VCaP (cell line): Measurements from ENCODE around the gene ATP5F1A.
"Not testable (repeated sequence)": the region's sequence is repeated elsewhere in the genome, so short reads cannot be mapped to it uniquely, and the experiment has no call there.

Experiments
- H3K27ac ChIP-seq: fragments of 450-650 bp; 2 replicates; pipeline ENCODE4 v1.5.1; 2017
- TF ChIP-seq, protein P1 (sequence below): fragments of 450-650 bp; conservative IDR thresholded peaks from 2 replicates; pipeline ENCODE4 v1.5.1; 2017; ENCODE audit warnings: mild to moderate bottlenecking, moderate library complexity

ATP5F1A gene

DNA sequence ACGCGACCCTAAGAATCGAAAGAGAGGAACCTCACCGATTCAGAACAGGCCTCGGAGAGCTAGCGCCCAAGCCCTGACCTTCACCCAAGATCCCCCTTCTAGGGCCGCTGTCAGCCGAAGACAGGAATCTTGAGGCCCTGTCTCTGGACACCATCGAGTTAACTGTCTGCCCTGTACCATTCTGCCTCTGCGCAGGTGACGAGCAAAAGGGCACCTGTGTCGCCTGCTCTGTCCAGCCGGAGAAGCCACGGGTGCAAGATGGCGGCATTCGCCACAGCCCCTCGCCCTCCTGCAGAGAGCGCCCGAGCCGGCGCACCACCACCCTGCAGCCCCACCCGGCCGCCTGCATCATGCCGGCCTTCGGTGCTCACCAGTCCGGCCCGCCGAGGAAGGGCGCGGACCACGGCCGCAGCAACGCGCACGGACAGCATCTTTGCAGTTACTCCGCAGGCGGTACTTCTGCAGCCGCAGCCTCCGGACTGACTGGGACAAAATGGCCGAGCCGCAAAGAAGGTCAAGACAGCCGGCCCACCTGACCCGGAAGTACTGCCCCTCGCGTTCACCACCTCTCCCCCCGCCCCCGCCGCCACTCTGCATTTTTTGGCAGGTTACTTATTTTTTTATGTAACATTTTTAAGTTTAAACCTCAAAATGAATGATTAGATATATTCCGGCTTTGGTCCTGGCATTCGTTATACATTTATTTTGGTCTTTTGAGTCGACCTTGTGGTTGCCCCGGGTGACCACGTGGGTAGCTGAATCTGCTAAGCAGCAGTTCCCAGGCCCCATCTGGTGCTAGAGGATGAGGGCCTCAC, at the start of gene ATP5F1A:
ATP5F1A (minus strand) TSS at position 496 of the 815 bp plus-strand sequence; CDS start at position 431, 65 bp downstream.
- peak within 1 kb of the TSS; percentile 96 for H3K27ac ChIP-seq
- TF ChIP-seq, protein P1, sequence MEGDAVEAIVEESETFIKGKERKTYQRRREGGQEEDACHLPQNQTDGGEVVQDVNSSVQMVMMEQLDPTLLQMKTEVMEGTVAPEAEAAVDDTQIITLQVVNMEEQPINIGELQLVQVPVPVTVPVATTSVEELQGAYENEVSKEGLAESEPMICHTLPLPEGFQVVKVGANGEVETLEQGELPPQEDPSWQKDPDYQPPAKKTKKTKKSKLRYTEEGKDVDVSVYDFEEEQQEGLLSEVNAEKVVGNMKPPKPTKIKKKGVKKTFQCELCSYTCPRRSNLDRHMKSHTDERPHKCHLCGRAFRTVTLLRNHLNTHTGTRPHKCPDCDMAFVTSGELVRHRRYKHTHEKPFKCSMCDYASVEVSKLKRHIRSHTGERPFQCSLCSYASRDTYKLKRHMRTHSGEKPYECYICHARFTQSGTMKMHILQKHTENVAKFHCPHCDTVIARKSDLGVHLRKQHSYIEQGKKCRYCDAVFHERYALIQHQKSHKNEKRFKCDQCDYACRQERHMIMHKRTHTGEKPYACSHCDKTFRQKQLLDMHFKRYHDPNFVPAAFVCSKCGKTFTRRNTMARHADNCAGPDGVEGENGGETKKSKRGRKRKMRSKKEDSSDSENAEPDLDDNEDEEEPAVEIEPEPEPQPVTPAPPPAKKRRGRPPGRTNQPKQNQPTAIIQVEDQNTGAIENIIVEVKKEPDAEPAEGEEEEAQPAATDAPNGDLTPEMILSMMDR: no peak

DNA sequence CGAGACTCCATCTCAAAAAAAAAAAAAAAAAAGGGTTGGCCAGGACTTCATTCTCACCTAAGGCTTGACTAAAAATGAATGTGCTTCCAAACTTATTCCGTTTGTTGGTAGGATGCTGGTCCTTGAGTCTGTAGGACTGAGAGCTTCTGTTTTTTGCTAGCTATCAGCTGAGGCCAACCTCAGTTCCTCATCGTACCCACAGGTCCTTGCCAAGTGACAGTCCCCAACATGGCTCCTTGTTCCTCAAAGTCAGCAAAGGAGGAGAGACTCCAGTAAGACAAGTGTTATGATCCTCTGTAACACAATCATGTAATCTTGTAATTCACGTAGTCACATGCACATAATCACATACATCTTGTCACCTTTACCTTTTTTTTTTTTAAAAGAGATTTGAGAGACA, 43.1 kb upstream of the ATP5F1A start:
- no peak overlapping the region for H3K27ac ChIP-seq
- TF ChIP-seq, protein P1: no peak

DNA sequence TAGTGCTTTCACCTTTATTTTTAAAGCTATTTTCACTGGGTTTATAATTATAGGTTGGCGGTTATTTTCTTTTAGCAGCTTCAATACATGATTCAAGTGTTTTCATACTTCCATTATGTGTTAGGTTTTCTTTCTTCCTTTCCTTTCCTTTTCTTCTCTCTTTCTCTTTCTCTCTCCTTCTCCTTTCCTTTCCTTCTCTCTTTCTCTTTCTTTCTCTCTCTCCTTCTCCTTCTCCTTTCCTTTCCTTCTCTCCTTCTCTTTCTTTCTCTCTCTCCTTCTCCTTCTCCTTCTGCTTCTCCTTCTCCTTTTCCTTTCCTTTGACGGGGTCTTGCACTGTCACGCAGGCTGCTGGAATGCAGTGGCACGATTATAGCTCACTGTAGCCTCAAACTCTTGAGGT, 42.1 kb upstream of the ATP5F1A start:
- TF ChIP-seq, protein P1: no peak
- H3K27ac ChIP-seq: no peak overlapping the region

DNA sequence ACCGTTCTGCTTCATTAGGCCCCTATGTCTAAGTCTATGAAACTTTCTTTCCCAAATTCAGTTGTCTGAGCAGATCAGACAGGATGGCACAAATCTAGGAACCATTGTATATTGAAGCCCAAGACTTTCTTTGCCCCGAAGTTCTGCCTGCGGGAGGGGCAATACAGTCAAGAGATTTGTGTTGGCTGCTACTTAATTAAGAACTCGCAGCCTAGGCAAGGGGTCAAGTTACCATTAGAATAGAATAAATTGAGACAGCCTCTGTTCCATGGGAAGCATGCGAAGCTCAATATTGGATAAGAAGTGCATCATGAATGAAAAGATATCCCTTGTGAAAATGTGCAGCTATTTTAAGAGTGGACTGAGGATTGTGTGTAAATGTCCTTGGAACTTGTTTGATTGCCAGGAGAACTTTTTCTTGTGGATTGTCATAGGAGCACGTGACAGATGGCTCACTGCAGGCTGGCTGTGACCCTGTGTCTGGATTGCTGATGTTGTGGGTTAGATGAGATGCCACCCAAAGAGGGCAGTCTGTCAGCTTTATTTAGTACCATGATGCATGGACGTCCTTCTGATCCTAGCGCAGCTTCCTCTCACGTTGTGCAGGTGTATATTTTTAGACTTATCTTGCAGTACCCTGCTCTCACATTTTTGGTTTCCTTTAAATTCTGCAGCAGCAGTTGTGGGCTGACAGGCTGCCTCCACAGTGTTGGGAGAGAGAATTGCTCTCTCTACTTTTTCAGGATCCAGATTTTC, 37.0 kb upstream of the ATP5F1A start:
- TF ChIP-seq, protein P1: no peak

DNA sequence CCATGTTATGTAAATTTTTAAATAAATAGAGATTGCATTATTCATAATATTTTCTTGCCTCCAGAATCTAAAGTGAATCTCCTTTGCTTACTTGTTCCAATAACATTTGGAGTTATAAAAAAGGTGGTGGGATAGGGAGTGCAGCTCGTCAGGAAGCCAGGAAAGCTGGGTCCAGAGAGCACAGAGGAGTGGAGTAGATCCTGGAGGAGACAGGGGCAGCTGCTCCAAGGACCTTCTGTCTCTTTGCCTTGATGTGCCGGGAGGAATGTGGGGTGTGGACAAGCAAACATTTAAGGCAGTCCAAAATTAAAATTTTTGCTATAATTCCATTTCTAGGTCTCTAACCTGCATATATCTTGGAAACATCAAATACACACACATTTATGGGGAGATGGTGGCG, 35.4 kb upstream of the ATP5F1A start:
- TF ChIP-seq, protein P1: no peak

More for the DNA sequence above, 37.0 kb upstream of the ATP5F1A start:
- H3K27ac ChIP-seq: no peak overlapping the region

DNA sequence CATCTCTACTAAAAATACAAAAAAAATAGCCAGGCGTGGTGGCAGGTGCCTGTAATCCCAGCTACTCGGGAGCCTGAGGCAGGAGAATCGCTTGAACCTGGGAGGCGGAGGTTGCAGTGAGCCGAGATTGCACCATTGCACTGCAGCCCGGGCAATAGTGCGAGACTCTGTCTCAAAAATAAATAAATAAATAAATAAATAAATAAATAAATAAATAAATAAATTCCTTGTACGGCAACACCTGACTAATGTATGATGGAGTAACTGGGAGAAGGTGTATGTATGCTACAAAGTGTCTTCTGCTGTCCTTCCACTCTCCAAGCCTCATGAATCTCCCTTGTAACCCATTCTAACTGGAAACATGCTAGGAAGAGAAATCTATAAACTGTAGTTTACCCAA, 32.5 kb upstream of the ATP5F1A start:
- not testable (repeated sequence) for H3K27ac ChIP-seq

More for the DNA sequence above, 35.4 kb upstream of the ATP5F1A start:
- no peak overlapping the region for H3K27ac ChIP-seq

DNA sequence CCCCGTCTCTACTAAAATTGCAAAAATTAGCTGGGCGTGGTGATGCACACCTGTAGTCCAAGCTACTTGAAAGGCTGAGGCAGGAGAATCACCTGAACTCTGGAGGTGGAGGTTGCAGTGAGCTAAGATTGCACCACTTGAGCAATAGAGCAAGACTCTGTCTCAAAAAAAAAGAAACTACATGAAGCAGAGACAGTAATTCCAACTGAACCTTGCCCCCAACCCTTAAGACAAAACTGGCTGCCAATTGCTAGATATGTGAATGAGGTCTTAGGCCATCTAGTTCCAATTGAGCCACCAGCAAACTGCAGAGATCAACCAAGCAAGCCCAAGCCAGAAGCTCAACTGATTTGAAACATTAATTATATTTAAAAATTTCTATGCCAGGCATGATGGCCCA, 32.0 kb upstream of the ATP5F1A start:
- no peak overlapping the region for H3K27ac ChIP-seq
- TF ChIP-seq, protein P1: no peak

DNA sequence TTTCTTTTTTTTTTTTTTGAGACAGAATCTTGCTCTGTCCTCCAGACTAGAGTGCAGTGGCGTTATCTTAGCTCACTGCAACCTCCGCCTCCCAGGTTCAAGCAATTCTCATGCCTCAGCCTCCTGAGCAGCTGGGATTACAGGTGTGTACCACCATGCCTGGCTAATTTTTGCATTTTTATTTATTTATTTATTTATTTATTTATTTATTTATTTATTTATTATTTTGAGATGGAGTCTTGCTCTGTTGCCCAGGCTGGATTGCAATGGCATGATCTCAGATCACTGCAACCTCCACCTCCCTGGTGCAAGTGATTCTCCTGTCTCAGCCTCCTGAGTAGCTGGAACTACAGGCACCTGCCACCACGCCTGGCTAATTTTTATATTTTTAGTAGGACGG, 28.5 kb upstream of the ATP5F1A start:
- H3K27ac ChIP-seq: not testable (repeated sequence)
